Measurements from ENCODE around the gene DUT.

DNA sequence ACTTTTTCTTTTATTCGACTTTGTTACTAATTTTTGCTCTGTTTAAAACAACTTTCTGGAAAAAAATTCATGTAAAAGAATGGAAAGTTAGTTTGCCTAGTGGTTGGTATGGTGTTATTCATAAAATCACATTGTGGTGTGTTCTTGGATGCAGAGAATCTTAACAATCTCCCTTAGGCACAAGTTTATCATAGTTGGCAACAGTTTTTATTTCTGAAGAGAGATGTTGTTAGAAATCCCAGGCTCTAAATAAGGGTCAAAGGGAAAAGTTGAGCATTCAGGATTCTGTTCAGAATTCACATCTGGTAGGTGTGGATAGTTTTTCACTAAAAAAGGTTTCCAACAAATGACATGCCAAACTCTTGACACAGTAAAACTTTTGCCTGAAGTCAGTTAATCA, 6.4 kb downstream of the DUT start:
- TF ChIP-seq, protein P1, sequence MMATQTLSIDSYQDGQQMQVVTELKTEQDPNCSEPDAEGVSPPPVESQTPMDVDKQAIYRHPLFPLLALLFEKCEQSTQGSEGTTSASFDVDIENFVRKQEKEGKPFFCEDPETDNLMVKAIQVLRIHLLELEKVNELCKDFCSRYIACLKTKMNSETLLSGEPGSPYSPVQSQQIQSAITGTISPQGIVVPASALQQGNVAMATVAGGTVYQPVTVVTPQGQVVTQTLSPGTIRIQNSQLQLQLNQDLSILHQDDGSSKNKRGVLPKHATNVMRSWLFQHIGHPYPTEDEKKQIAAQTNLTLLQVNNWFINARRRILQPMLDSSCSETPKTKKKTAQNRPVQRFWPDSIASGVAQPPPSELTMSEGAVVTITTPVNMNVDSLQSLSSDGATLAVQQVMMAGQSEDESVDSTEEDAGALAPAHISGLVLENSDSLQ (IDR thresholded peaks at IDR 0.05), result no peak
- TF ChIP-seq FOXM1 (IDR thresholded peaks at IDR 0.05; ENCODE audit: borderline replicate concordance) (no peak), NFRKB (IDR thresholded peaks at IDR 0.05) (no peak), SP1 (IDR thresholded peaks at IDR 0.05) (no peak), CTBP1 (IDR thresholded peaks at IDR 0.05; ENCODE audit: borderline replicate concordance) (no peak), FOXK2 (IDR thresholded peaks at IDR 0.05) (no peak), LEF1 (IDR thresholded peaks at IDR 0.05; ENCODE audit: borderline replicate concordance) (no peak), ELF4 (IDR thresholded peaks at IDR 0.05) (no peak), FOXA1 (IDR thresholded peaks at IDR 0.05) (no peak)
